ENCODE measurements around the gene POU4F1. TPM values are rescaled to one million over a fixed set of nuclear protein-coding genes. Genes with fewer than 3 reads are reported as not detected.

POU4F1 gene
- total RNA-seq, 4 donors from 2014 or later, result 0.13 to 0.16 TPM; not detected in 2

GRCh38 chr13:78599645-78600279 lies 3.6 kb downstream of the POU4F1 start:
- H3K27me3 ChIP-seq, result peaks cover 97% of the 10 kb centered on the region
- no peak for DNase-seq (ENCODE audit: low spot score in 2 of 2)
- no peaks in the 10 kb centered on the region for H3K36me3 ChIP-seq
- WGBS, result 21% methylated on average over 6 of the region's 6 CpGs
- peaks cover 50% of the 10 kb centered on the region for H3K4me1 ChIP-seq
- no peak overlapping the region for H3K4me3 ChIP-seq
- H3K27ac ChIP-seq, result no peak overlapping the region
- no peaks in the 10 kb centered on the region for H3K9me3 ChIP-seq
- TF ChIP-seq CTCF (IDR thresholded peaks at IDR 0.05), result no peak
- TF ChIP-seq POLR2AphosphoS5 (IDR thresholded peaks at IDR 0.05), result no peak
- no peak for TF ChIP-seq POLR2A (IDR thresholded peaks at IDR 0.05)
- no peak for TF ChIP-seq EP300 (IDR thresholded peaks at IDR 0.05)

GRCh38 chr13:78598966-78599644 lies 4.2 kb downstream of the POU4F1 start:
- Histone ChIP-seq H3K27ac (no peak overlapping the region), H3K36me3 (no peaks in the 10 kb centered on the region), H3K9me3 (no peaks in the 10 kb centered on the region), H3K27me3 (peaks cover 97% of the 10 kb centered on the region), H3K4me1 (peaks cover 48% of the 10 kb centered on the region), H3K4me3 (no peak overlapping the region)
- WGBS, result 24% methylated on average over 5 of the region's 5 CpGs
- TF ChIP-seq CTCF (IDR thresholded peaks at IDR 0.05), result no peak
- no peak for TF ChIP-seq EP300 (IDR thresholded peaks at IDR 0.05)
- no peak for TF ChIP-seq POLR2AphosphoS5 (IDR thresholded peaks at IDR 0.05)
- no peak for TF ChIP-seq POLR2A (IDR thresholded peaks at IDR 0.05)
- no peak for DNase-seq (ENCODE audit: low spot score in 2 of 2)

GRCh38 chr13:78598116-78598781 lies 5.1 kb downstream of the POU4F1 start:
- Histone ChIP-seq H3K4me3 (no peak overlapping the region), H3K27me3 (peaks cover 97% of the 10 kb centered on the region), H3K27ac (no peak overlapping the region), H3K36me3 (no peaks in the 10 kb centered on the region), H3K4me1 (peaks cover 39% of the 10 kb centered on the region), H3K9me3 (no peaks in the 10 kb centered on the region)
- no peak for DNase-seq (ENCODE audit: low spot score in 2 of 2)
- TF ChIP-seq POLR2AphosphoS5 (IDR thresholded peaks at IDR 0.05) (no peak), POLR2A (IDR thresholded peaks at IDR 0.05) (no peak), EP300 (IDR thresholded peaks at IDR 0.05) (no peak), CTCF (IDR thresholded peaks at IDR 0.05) (no peak)
- 17% methylated on average over 3 of the region's 3 CpGs for WGBS

GRCh38 chr13:78597602-78597932 lies 5.8 kb downstream of the POU4F1 start:
- no peak for DNase-seq (ENCODE audit: low spot score in 2 of 2)
- H3K4me1 ChIP-seq, result peaks cover 33% of the 10 kb centered on the region
- no peaks in the 10 kb centered on the region for H3K9me3 ChIP-seq
- WGBS, result 20% methylated on average over 7 of the region's 7 CpGs
- peaks cover 97% of the 10 kb centered on the region for H3K27me3 ChIP-seq
- H3K27ac ChIP-seq, result no peak overlapping the region
- H3K36me3 ChIP-seq, result no peaks in the 10 kb centered on the region
- H3K4me3 ChIP-seq, result no peak overlapping the region
- TF ChIP-seq EP300 (IDR thresholded peaks at IDR 0.05) (no peak), POLR2A (IDR thresholded peaks at IDR 0.05) (no peak), POLR2AphosphoS5 (IDR thresholded peaks at IDR 0.05) (no peak), CTCF (IDR thresholded peaks at IDR 0.05) (no peak)
